ENCODE data around the gene PPARD. TPM values are rescaled to one million over a fixed set of nuclear protein-coding genes. Genes with fewer than 3 reads are reported as not detected.

PPARD gene
- total and polyA plus RNA-seq, 2 of the 13 experiments (the other 11 are each of a cell fraction or from before 2014, with no cell fraction given), result 6.1 to 13.3 TPM

DNA sequence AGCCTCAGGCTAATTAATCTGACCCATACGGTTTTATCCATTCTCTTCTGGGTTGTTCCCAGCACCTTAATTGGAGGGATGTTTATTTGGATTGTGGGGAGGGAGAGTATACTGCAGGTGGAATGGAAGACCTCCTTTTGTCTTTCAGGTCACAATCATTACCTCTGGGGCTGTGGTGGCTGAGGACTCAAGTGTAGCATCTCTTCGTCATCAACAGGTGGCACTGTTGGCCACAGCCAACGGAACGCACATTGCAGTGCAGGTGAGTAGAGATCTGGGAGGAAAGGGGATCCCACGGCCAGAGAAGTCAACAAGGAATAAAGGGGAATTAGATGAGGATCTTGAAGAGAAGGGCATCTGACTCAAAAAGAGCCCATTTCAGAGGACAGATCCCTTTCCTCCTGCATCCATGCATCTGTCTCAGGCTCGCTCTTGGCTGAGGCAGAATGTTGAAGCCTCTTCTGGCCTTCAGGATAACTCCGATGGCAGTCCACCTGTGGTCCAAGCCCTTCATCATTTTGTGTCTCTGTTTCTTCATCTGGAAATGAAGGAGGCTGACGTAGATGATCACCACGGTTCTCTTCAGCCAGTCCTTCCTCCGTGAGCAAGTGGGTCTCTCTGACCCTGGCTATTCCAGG is 47.9 kb upstream of the PPARD start (continued):
- TF ChIP-seq, protein P1, sequence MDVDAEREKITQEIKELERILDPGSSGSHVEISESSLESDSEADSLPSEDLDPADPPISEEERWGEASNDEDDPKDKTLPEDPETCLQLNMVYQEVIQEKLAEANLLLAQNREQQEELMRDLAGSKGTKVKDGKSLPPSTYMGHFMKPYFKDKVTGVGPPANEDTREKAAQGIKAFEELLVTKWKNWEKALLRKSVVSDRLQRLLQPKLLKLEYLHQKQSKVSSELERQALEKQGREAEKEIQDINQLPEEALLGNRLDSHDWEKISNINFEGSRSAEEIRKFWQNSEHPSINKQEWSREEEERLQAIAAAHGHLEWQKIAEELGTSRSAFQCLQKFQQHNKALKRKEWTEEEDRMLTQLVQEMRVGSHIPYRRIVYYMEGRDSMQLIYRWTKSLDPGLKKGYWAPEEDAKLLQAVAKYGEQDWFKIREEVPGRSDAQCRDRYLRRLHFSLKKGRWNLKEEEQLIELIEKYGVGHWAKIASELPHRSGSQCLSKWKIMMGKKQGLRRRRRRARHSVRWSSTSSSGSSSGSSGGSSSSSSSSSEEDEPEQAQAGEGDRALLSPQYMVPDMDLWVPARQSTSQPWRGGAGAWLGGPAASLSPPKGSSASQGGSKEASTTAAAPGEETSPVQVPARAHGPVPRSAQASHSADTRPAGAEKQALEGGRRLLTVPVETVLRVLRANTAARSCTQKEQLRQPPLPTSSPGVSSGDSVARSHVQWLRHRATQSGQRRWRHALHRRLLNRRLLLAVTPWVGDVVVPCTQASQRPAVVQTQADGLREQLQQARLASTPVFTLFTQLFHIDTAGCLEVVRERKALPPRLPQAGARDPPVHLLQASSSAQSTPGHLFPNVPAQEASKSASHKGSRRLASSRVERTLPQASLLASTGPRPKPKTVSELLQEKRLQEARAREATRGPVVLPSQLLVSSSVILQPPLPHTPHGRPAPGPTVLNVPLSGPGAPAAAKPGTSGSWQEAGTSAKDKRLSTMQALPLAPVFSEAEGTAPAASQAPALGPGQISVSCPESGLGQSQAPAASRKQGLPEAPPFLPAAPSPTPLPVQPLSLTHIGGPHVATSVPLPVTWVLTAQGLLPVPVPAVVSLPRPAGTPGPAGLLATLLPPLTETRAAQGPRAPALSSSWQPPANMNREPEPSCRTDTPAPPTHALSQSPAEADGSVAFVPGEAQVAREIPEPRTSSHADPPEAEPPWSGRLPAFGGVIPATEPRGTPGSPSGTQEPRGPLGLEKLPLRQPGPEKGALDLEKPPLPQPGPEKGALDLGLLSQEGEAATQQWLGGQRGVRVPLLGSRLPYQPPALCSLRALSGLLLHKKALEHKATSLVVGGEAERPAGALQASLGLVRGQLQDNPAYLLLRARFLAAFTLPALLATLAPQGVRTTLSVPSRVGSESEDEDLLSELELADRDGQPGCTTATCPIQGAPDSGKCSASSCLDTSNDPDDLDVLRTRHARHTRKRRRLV (CRISPR knock-in tag; IDR thresholded peaks at IDR 0.05), result no peak
- no peak for TF ChIP-seq HMG20B (CRISPR knock-in tag; conservative IDR thresholded peaks at IDR 0.05)
- 0 out of 2 replicates have a peak, but pooled peaks have one; percentile 27 for TF ChIP-seq ERF (CRISPR knock-in tag; IDR thresholded peaks at IDR 0.05)
- TF ChIP-seq NFKBIZ (CRISPR knock-in tag; IDR thresholded peaks at IDR 0.05), result 0 out of 2 replicates have a peak, but pooled peaks have one; percentile 27
- no peak for TF ChIP-seq PAF1 (CRISPR knock-in tag; IDR thresholded peaks at IDR 0.05)
- TF ChIP-seq ARHGAP35 (CRISPR knock-in tag; IDR thresholded peaks at IDR 0.05; ENCODE audit: borderline replicate concordance), result no peak
- no peak for TF ChIP-seq ZKSCAN1 (IDR thresholded peaks at IDR 0.05; ENCODE audit: low read length)
- TF ChIP-seq DDIT3 (CRISPR knock-in tag; IDR thresholded peaks at IDR 0.05), result no peak
- TF ChIP-seq ZNF619 (CRISPR knock-in tag; IDR thresholded peaks at IDR 0.05), result no peak
- TF ChIP-seq ZSCAN31 (CRISPR knock-in tag; IDR thresholded peaks at IDR 0.05; ENCODE audit: low read depth), result no peak
- TF ChIP-seq, protein P2, sequence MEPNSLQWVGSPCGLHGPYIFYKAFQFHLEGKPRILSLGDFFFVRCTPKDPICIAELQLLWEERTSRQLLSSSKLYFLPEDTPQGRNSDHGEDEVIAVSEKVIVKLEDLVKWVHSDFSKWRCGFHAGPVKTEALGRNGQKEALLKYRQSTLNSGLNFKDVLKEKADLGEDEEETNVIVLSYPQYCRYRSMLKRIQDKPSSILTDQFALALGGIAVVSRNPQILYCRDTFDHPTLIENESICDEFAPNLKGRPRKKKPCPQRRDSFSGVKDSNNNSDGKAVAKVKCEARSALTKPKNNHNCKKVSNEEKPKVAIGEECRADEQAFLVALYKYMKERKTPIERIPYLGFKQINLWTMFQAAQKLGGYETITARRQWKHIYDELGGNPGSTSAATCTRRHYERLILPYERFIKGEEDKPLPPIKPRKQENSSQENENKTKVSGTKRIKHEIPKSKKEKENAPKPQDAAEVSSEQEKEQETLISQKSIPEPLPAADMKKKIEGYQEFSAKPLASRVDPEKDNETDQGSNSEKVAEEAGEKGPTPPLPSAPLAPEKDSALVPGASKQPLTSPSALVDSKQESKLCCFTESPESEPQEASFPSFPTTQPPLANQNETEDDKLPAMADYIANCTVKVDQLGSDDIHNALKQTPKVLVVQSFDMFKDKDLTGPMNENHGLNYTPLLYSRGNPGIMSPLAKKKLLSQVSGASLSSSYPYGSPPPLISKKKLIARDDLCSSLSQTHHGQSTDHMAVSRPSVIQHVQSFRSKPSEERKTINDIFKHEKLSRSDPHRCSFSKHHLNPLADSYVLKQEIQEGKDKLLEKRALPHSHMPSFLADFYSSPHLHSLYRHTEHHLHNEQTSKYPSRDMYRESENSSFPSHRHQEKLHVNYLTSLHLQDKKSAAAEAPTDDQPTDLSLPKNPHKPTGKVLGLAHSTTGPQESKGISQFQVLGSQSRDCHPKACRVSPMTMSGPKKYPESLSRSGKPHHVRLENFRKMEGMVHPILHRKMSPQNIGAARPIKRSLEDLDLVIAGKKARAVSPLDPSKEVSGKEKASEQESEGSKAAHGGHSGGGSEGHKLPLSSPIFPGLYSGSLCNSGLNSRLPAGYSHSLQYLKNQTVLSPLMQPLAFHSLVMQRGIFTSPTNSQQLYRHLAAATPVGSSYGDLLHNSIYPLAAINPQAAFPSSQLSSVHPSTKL (CRISPR knock-in tag; IDR thresholded peaks at IDR 0.05), result 0 out of 2 replicates have a peak, but pooled peaks have one; percentile 20
- TF ChIP-seq ZNF816 (CRISPR knock-in tag; IDR thresholded peaks at IDR 0.05; ENCODE audit: borderline replicate concordance), result no peak
- no peak for TF ChIP-seq ZNF30 (CRISPR knock-in tag; IDR thresholded peaks at IDR 0.05)
- no peak for TF ChIP-seq MLX (CRISPR knock-in tag; IDR thresholded peaks at IDR 0.05)
- no peak for TF ChIP-seq JUN (CRISPR knock-in tag; IDR thresholded peaks at IDR 0.05)
- no peak for TF ChIP-seq NFIC (IDR thresholded peaks at IDR 0.05; ENCODE audit: low read length)
- no peak for TF ChIP-seq LCORL (IDR thresholded peaks at IDR 0.05)
- TF ChIP-seq LCORL (CRISPR knock-in tag; IDR thresholded peaks at IDR 0.05), result no peak
- peak; percentile 91 for TF ChIP-seq STAG1 (CRISPR knock-in tag; IDR thresholded peaks at IDR 0.05)
- TF ChIP-seq ETV5 (CRISPR knock-in tag; IDR thresholded peaks at IDR 0.05; ENCODE audit: borderline replicate concordance), result no peak
- TF ChIP-seq PTBP1 (IDR thresholded peaks at IDR 0.05; ENCODE audit: low read depth, low read length, poor library complexity, severe bottlenecking), result no peak

Measured in HepG2 (cell line).